DMS79 treated with DMSO at 0.1 percent for 48 hours (cell line): ENCODE results near the gene VKORC1.
"Not testable (repeated sequence)": the region's sequence is repeated elsewhere in the genome, so short reads cannot be mapped to it uniquely, and the experiment has no call there.

ENCODE experiments used
- DNase-seq: peaks from one replicate; lab custom pipeline; 2025; lab: John Stamatoyannopoulos, UW

VKORC1 gene

DNA sequence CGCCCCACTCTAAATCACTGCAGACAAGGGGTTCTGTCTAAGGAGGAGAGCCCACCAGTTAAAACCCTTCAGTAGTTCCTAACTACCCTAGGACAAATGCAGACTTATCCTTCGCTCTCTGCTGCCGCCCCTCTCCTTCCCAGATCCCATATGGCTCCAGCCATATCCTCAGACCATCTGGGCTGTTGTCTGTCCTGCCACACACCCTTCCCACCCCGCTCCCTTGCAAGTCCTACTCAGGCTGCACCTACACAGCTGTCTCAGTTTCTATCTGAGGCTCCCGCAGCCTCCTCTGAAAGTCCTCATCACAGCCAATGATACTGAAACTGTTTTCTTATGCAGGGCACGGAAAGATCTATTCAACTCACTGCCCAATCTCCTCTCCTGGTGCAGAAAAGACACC lies 12.9 kb upstream of the VKORC1 start:
- no peak for DNase-seq

DNA sequence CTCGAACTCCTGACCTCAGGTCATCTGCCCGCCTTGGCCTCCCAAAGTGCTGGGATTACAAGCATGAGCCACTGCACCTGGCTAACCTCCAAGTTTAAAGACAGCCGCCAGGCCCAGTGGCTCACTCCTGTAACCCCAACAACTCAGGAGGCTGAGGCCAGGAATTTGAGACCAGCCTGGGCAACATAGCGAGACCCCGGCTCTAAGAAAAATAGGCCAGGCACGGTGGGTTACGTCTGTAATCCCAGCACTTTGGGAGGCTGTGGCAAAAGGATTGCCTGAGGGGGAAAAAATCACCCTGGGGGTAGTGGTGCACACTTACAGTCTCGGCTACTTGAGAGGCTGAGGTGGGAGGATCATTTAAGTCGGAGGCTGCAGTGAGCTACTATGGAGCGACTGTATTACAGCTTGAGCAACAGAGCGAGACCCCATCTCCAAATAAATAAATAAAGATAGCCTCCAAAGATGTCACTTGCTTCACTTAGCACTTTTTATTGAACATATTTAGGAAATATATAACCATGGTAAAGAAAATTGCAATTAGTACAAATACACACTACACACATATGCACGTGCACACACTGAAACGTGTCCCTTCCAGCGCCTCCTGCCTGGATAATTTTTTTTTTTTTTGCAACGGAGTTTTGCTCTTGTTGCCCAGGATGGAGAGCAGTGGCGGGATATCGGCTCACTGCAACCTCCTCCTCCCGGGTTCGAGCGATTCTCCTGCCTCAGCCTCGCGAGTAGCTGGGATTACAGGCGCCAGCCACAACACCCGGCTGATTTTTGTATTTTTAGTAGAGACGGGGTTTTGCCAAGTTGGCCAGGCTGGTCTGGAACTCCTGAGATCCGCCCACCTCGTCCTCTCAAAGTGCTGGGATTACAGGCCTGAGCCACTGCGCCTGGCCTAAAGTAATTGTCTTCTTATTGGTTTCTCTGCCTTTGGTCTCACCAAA lies 12.2 kb upstream of the VKORC1 start:
- DNase-seq = no peak

GRCh38 chr16:31105677-31106213 lies 11.1 kb upstream of the VKORC1 start:
- DNase-seq = no peak

- DNase-seq = not testable (repeated sequence)
These were observed 6.5 kb upstream of the VKORC1 start for GRCh38 chr16:31100876-31101641.

- no peak for DNase-seq
These were observed 5.5 kb upstream of the VKORC1 start for GRCh38 chr16:31099860-31100638.

DNA sequence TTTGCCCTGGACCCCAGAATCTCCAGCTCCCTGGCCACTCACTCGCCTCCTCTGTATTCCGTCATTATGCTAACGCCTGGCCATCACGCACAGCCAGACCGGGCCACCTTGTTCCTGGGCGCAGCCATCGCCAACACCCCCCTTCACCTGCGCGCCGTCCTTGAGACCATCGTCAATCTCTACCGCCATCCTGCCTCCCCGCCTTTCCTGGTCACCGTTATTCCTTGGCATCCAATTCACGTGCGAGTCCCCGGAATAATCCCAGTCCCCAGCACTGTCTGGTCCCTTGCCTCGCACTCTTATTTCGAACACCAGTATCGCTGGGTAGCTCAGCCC lies 541 bp downstream of the VKORC1 start:
- peak; percentile 31 for DNase-seq

- peak; percentile 27 for DNase-seq
These were observed 1.4 kb downstream of the VKORC1 start for GRCh38 chr16:31093132-31093703.

- no peak for DNase-seq
These were observed 2.3 kb downstream of the VKORC1 start for GRCh38 chr16:31092330-31092729.

DNA sequence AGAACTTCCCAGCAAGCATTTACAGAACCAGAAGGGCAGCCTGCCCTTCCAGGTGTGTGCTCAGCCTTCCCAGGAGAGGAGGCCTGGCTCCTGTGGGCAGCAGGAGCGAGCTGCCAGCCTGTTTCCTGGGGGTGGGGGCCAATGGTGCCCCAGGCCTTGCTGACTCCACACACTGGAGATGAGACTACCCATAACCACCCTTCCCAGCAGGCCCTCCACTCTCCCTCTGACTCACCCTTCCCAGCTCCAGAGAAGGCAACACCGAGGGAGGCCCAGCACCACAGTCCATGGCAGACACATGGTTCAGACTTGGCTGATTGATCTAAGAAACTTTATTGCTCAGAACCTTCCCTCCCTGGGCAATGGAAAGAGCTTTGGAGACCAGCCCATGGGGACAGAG lies 4.1 kb downstream of the VKORC1 start:
- DNase-seq = no peak

DNA sequence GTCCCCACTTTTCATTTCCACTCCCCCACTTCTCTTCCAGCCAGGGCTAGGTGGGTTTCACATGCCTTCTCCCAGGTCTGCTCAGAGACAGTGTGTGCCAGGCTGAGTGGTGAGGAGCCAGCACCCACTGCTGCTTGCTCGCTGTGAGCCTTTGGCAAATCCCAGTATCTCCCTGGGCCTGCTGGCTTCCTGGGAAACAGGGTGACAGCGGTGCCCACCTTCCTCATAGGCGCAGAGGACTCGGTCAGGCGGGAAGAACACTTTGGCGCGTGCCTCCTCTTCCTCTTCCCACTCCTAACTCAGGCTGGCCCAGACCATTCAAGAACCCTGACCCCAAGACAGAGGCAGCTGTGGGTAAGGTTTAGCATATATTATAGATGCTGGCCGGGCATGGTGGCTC lies 5.4 kb downstream of the VKORC1 start:
- no peak for DNase-seq

- DNase-seq = no peak
These were observed 6.0 kb downstream of the VKORC1 start, which contains the start of gene PRSS53 for GRCh38 chr16:31088459-31089183. Gene PRSS53, minus strand, starts transcription at chr16:31088943. Its CDS starts 134 bp downstream, at chr16:31088809.

GRCh38 chr16:31087971-31088370 lies 6.6 kb downstream of the VKORC1 start:
- no peak for DNase-seq

GRCh38 chr16:31087481-31087880 lies 7.1 kb downstream of the VKORC1 start:
- no peak for DNase-seq

- no peak for DNase-seq
These were observed 8.0 kb downstream of the VKORC1 start for GRCh38 chr16:31086629-31086906.

- DNase-seq = no peak
These were observed 8.5 kb downstream of the VKORC1 start for GRCh38 chr16:31085873-31086628.

DNA sequence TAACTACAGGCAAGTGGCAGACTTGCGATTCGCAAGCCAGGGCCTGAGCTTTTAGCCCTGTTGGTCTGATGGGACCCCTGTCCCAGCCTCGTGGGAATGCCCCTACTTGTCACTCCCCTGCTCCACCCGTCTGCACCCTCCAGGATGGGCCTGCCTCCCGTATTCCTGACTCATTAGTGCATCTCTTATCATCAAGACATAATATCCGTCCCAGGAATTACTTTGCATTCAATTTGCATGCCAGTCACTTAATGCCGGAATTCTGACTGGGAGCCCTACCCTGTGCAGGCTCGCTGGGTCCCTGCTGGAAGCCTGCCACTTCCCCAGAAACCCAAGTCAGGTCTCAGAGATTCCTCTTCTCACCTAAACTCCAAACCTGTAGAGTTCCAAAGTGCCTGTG lies 9.2 kb downstream of the VKORC1 start:
- DNase-seq = no peak

- DNase-seq = no peak
These were observed 9.9 kb downstream of the VKORC1 start for GRCh38 chr16:31084584-31085302.

DNA sequence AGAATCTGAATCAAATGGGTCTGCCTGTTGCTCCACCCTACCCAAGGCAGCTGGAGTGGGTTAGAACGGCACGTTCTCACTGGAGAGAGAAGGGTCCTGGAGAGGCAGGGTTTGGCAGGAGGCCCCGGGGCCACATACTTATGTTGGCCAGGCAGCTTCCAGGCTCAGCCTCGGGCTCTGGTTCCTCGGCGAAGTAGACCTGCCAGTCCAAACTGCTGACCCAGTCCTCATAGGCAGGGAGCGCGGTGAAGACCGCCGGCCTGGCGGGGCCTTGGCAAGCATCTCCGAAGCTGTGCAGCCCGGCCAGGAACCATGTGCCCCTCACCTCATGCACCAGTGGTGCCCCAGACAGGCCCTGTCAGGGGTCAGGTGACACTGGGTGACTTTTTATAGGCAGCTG lies 10.6 kb downstream of the VKORC1 start:
- DNase-seq = no peak

DNA sequence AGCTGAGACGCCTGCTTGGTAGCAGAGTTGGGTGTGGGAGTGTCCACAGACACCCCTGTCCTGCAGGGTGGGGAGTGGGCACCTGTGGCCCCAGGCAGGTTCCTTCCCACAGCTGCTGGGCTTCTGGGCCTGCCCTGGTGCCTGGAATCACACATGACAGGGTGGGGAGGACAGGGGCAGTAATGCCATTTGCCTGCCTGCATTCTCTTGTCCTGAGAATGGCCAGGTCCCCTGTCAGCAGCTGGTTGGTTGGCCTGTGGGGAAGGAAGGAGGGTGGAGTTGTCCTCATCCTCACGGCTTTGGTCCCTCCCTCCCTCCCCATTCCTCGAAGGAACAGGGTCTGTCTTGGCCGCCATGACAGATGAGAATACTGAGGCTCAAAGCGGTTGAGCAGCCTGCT lies 11.0 kb downstream of the VKORC1 start:
- DNase-seq = no peak

GRCh38 chr16:31083081-31083480 lies 11.5 kb downstream of the VKORC1 start:
- no peak for DNase-seq
